Measurements from ENCODE around the gene FLCN.

Gene FLCN

GRCh38 chr17:17175340-17175739 is 61.6 kb downstream of the FLCN start:
- no peaks in the 10 kb centered on the region for H3K4me1 ChIP-seq (ENCODE audit: control insufficient read depth, insufficient read depth, low read length, unreplicated experiment)
- H2AFZ ChIP-seq (ENCODE audit: low read length, unreplicated experiment): no peak overlapping the region
- peaks cover 32% of the 10 kb centered on the region for H3K36me3 ChIP-seq (ENCODE audit: insufficient read depth, low read length)
- no peak overlapping the region for H3K27ac ChIP-seq (ENCODE audit: low read depth, low read length)
- H3K4me3 ChIP-seq (ENCODE audit: low read depth, low read length): no peak overlapping the region
- no peaks in the 10 kb centered on the region for H3K79me2 ChIP-seq (ENCODE audit: control insufficient read depth, insufficient read depth, low read length, unreplicated experiment)
- H3K27me3 ChIP-seq (ENCODE audit: insufficient read depth, low read length): no peaks in the 10 kb centered on the region

GRCh38 chr17:17173921-17174320 is 63.0 kb downstream of the FLCN start:
- no peak overlapping the region for H3K4me3 ChIP-seq (ENCODE audit: low read depth, low read length)
- peaks cover 32% of the 10 kb centered on the region for H3K36me3 ChIP-seq (ENCODE audit: insufficient read depth, low read length)
- no peaks in the 10 kb centered on the region for H3K4me1 ChIP-seq (ENCODE audit: control insufficient read depth, insufficient read depth, low read length, unreplicated experiment)
- no peak overlapping the region for H2AFZ ChIP-seq (ENCODE audit: low read length, unreplicated experiment)
- H3K27me3 ChIP-seq (ENCODE audit: insufficient read depth, low read length): no peaks in the 10 kb centered on the region
- H3K79me2 ChIP-seq (ENCODE audit: control insufficient read depth, insufficient read depth, low read length, unreplicated experiment): no peaks in the 10 kb centered on the region
- no peak overlapping the region for H3K27ac ChIP-seq (ENCODE audit: low read depth, low read length)

GRCh38 chr17:17172990-17173389 is 64.0 kb downstream of the FLCN start:
- no peaks in the 10 kb centered on the region for H3K27me3 ChIP-seq (ENCODE audit: insufficient read depth, low read length)
- H3K79me2 ChIP-seq (ENCODE audit: control insufficient read depth, insufficient read depth, low read length, unreplicated experiment): no peaks in the 10 kb centered on the region
- no peaks in the 10 kb centered on the region for H3K4me1 ChIP-seq (ENCODE audit: control insufficient read depth, insufficient read depth, low read length, unreplicated experiment)
- no peak overlapping the region for H3K4me3 ChIP-seq (ENCODE audit: low read depth, low read length)
- H2AFZ ChIP-seq (ENCODE audit: low read length, unreplicated experiment): no peak overlapping the region
- no peak overlapping the region for H3K27ac ChIP-seq (ENCODE audit: low read depth, low read length)
- H3K36me3 ChIP-seq (ENCODE audit: insufficient read depth, low read length): peaks cover 30% of the 10 kb centered on the region

- no peaks in the 10 kb centered on the region for H3K79me2 ChIP-seq (ENCODE audit: control insufficient read depth, insufficient read depth, low read length, unreplicated experiment)
- H2AFZ ChIP-seq (ENCODE audit: low read length, unreplicated experiment): no peak overlapping the region
- H3K36me3 ChIP-seq (ENCODE audit: insufficient read depth, low read length): peaks cover 29% of the 10 kb centered on the region
- H3K27ac ChIP-seq (ENCODE audit: low read depth, low read length): no peak overlapping the region
- no peaks in the 10 kb centered on the region for H3K27me3 ChIP-seq (ENCODE audit: insufficient read depth, low read length)
- H3K4me1 ChIP-seq (ENCODE audit: control insufficient read depth, insufficient read depth, low read length, unreplicated experiment): no peaks in the 10 kb centered on the region
- no peak overlapping the region for H3K4me3 ChIP-seq (ENCODE audit: low read depth, low read length)
Observed at GRCh38 chr17:17172001-17172939, 64.7 kb downstream of the FLCN start.

GRCh38 chr17:17171186-17171585 is 65.8 kb downstream of the FLCN start:
- Histone ChIP-seq H3K4me3 (ENCODE audit: low read depth, low read length) (no peak overlapping the region), H3K27ac (ENCODE audit: low read depth, low read length) (no peak overlapping the region), H3K4me1 (ENCODE audit: control insufficient read depth, insufficient read depth, low read length, unreplicated experiment) (no peaks in the 10 kb centered on the region), H3K79me2 (ENCODE audit: control insufficient read depth, insufficient read depth, low read length, unreplicated experiment) (no peaks in the 10 kb centered on the region), H2AFZ (ENCODE audit: low read length, unreplicated experiment) (no peak overlapping the region), H3K36me3 (ENCODE audit: insufficient read depth, low read length) (peaks cover 21% of the 10 kb centered on the region), H3K27me3 (ENCODE audit: insufficient read depth, low read length) (no peaks in the 10 kb centered on the region)

GRCh38 chr17:17170346-17170985 is 66.5 kb downstream of the FLCN start:
- Histone ChIP-seq H3K27me3 (ENCODE audit: insufficient read depth, low read length) (no peaks in the 10 kb centered on the region), H2AFZ (ENCODE audit: low read length, unreplicated experiment) (no peak overlapping the region), H3K79me2 (ENCODE audit: control insufficient read depth, insufficient read depth, low read length, unreplicated experiment) (no peaks in the 10 kb centered on the region), H3K4me1 (ENCODE audit: control insufficient read depth, insufficient read depth, low read length, unreplicated experiment) (no peaks in the 10 kb centered on the region), H3K36me3 (ENCODE audit: insufficient read depth, low read length) (peaks cover 24% of the 10 kb centered on the region), H3K4me3 (ENCODE audit: low read depth, low read length) (no peak overlapping the region), H3K27ac (ENCODE audit: low read depth, low read length) (no peak overlapping the region)

- H3K27ac ChIP-seq (ENCODE audit: low read depth, low read length): no peak overlapping the region
- no peaks in the 10 kb centered on the region for H3K4me1 ChIP-seq (ENCODE audit: control insufficient read depth, insufficient read depth, low read length, unreplicated experiment)
- H3K36me3 ChIP-seq (ENCODE audit: insufficient read depth, low read length): peaks cover 25% of the 10 kb centered on the region
- H2AFZ ChIP-seq (ENCODE audit: low read length, unreplicated experiment): no peak overlapping the region
- no peaks in the 10 kb centered on the region for H3K79me2 ChIP-seq (ENCODE audit: control insufficient read depth, insufficient read depth, low read length, unreplicated experiment)
- H3K27me3 ChIP-seq (ENCODE audit: insufficient read depth, low read length): no peaks in the 10 kb centered on the region
- H3K4me3 ChIP-seq (ENCODE audit: low read depth, low read length): no peak overlapping the region
Observed at GRCh38 chr17:17169396-17169795, 67.6 kb downstream of the FLCN start.

GRCh38 chr17:17168401-17168800 is 68.6 kb downstream of the FLCN start:
- no peak overlapping the region for H3K4me3 ChIP-seq (ENCODE audit: low read depth, low read length)
- peaks cover 25% of the 10 kb centered on the region for H3K36me3 ChIP-seq (ENCODE audit: insufficient read depth, low read length)
- no peaks in the 10 kb centered on the region for H3K27me3 ChIP-seq (ENCODE audit: insufficient read depth, low read length)
- H2AFZ ChIP-seq (ENCODE audit: low read length, unreplicated experiment): no peak overlapping the region
- no peak overlapping the region for H3K27ac ChIP-seq (ENCODE audit: low read depth, low read length)
- no peaks in the 10 kb centered on the region for H3K4me1 ChIP-seq (ENCODE audit: control insufficient read depth, insufficient read depth, low read length, unreplicated experiment)
- H3K79me2 ChIP-seq (ENCODE audit: control insufficient read depth, insufficient read depth, low read length, unreplicated experiment): no peaks in the 10 kb centered on the region

GRCh38 chr17:17167986-17168385 is 69.0 kb downstream of the FLCN start:
- Histone ChIP-seq H3K36me3 (ENCODE audit: insufficient read depth, low read length) (peaks cover 22% of the 10 kb centered on the region), H3K27me3 (ENCODE audit: insufficient read depth, low read length) (no peaks in the 10 kb centered on the region), H3K79me2 (ENCODE audit: control insufficient read depth, insufficient read depth, low read length, unreplicated experiment) (no peaks in the 10 kb centered on the region), H3K4me1 (ENCODE audit: control insufficient read depth, insufficient read depth, low read length, unreplicated experiment) (no peaks in the 10 kb centered on the region), H3K4me3 (ENCODE audit: low read depth, low read length) (no peak overlapping the region), H3K27ac (ENCODE audit: low read depth, low read length) (no peak overlapping the region), H2AFZ (ENCODE audit: low read length, unreplicated experiment) (no peak overlapping the region)

GRCh38 chr17:17167356-17167755 is 69.6 kb downstream of the FLCN start:
- H3K27me3 ChIP-seq (ENCODE audit: insufficient read depth, low read length): no peaks in the 10 kb centered on the region
- H3K4me1 ChIP-seq (ENCODE audit: control insufficient read depth, insufficient read depth, low read length, unreplicated experiment): no peaks in the 10 kb centered on the region
- no peak overlapping the region for H2AFZ ChIP-seq (ENCODE audit: low read length, unreplicated experiment)
- H3K4me3 ChIP-seq (ENCODE audit: low read depth, low read length): no peak overlapping the region
- H3K27ac ChIP-seq (ENCODE audit: low read depth, low read length): no peak overlapping the region
- peaks cover 24% of the 10 kb centered on the region for H3K36me3 ChIP-seq (ENCODE audit: insufficient read depth, low read length)
- no peaks in the 10 kb centered on the region for H3K79me2 ChIP-seq (ENCODE audit: control insufficient read depth, insufficient read depth, low read length, unreplicated experiment)

GRCh38 chr17:17166446-17166845 is 70.5 kb downstream of the FLCN start:
- Histone ChIP-seq H3K36me3 (ENCODE audit: insufficient read depth, low read length) (peaks cover 24% of the 10 kb centered on the region; the same call in 1 of the 2 replicates), H3K4me3 (ENCODE audit: low read depth, low read length) (no peak overlapping the region), H3K27me3 (ENCODE audit: insufficient read depth, low read length) (no peaks in the 10 kb centered on the region), H3K4me1 (ENCODE audit: control insufficient read depth, insufficient read depth, low read length, unreplicated experiment) (no peaks in the 10 kb centered on the region), H3K79me2 (ENCODE audit: control insufficient read depth, insufficient read depth, low read length, unreplicated experiment) (no peaks in the 10 kb centered on the region), H3K27ac (ENCODE audit: low read depth, low read length) (no peak overlapping the region), H2AFZ (ENCODE audit: low read length, unreplicated experiment) (no peak overlapping the region)

All from ACC112 (cell line).